Measurements from ENCODE around the gene HOXB5. TPM values are rescaled to one million over a fixed set of nuclear protein-coding genes. Genes with fewer than 3 reads are reported as not detected.

Gene HOXB5
- total RNA-seq, 1 donor from 2014 or later: 0.07 TPM

DNA sequence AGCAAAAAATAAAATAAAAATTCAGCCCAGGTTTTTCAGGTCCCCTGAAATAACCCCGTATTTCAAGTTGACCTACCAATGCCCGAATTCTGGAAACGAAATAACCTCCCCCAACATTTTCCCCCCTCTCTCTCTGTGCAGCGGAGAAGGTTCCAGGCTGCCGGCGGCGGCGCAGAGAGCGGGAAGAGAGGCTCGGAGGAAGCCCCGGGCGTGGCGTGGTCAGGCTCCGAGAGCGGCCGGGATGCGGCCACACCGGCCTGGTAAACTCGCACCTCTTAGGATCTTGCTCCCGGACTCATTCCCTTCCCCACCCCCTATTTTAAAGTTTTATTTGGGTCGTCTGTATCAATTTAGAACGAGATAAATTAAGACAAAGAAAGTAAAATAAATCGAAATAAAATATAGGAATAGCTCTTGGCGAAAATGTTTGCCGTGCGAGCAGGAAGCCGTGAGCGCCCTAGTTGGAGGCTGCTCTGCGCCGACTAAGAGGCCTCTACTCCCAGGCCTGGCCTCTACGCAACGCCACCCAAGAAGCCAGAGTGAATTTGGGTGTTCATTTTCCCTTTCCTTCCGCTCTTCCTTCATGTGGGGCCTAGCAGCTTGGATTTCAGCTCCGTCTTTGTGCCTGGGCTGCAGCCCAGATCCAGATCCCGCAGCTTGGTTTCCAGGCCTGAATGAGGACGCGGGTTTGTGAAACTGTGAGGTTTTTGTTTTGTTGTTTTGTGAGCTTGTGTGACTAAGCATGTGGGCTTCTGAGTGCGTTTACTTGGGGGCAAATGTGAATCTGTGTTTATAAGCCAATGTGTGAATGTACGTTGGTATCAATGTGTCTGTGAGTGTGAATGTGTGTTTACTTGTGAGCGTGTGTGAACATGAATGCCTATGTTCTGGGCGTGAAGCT lies 12.7 kb upstream of the HOXB5 start:
- intact Hi-C loops (cut with micrococcal nuclease): no loop called here

- intact Hi-C loops (cut with micrococcal nuclease): no loop called here
Observed at GRCh38 chr17:48605409-48605919, 11.9 kb upstream of the HOXB5 start.

- intact Hi-C loops (cut with micrococcal nuclease): no loop called here
Observed at GRCh38 chr17:48604770-48605329, 11.3 kb upstream of the HOXB5 start, which contains the start of gene HOXB6. HOXB6 (minus strand) TSS chr17:48604986; CDS start chr17:48598150, 6,836 bp downstream.

GRCh38 chr17:48603959-48604769 lies 10.6 kb upstream of the HOXB5 start:
- intact Hi-C loops (cut with micrococcal nuclease): no loop called here

- intact Hi-C loops (cut with micrococcal nuclease): no loop called here
Observed at GRCh38 chr17:48601539-48602425, 8.2 kb upstream of the HOXB5 start.

- intact Hi-C loops (cut with micrococcal nuclease): no loop called here
Observed at GRCh38 chr17:48601207-48601538, 7.6 kb upstream of the HOXB5 start.

- intact Hi-C loops (cut with micrococcal nuclease): no loop called here
Observed at GRCh38 chr17:48600244-48601098, 6.9 kb upstream of the HOXB5 start.

DNA sequence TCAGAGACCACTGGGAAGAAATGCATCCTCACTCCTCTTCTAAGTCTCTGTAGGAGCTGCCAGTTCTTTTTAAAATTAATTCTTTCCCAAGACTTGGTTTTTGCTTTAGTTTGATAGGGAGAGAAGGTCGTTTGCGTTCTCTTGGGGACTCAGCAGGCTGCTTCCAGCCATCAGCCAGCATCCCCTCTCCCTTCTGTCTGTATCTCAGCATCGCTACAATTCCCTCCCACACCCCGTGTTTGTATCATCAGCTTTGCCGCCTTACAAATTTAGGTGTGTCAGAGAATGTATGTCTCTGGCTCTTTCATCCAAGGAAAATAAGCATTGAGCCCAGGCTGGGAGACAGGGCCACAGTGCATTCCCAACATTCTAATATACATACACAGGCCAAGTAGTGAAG lies 5.8 kb upstream of the HOXB5 start:
- intact Hi-C loops (cut with micrococcal nuclease): loop anchor here (10.0 kb wide), 2 partner anchors 295 to 445 kb away; no protein-coding TSS in a partner anchor

GRCh38 chr17:48598736-48599135 lies 5.2 kb upstream of the HOXB5 start:
- intact Hi-C loops (cut with micrococcal nuclease): loop anchor here (10.0 kb wide), 2 partner anchors 294 to 444 kb away; no protein-coding TSS in a partner anchor

- intact Hi-C loops (cut with micrococcal nuclease): loop anchor here (2.0 to 10.0 kb wide), 3 partner anchors 15 to 443 kb away; no protein-coding TSS in a partner anchor
Observed at GRCh38 chr17:48597778-48598631, 4.4 kb upstream of the HOXB5 start.

- intact Hi-C loops (cut with micrococcal nuclease): loop anchor here (2.0 to 10.0 kb wide), 3 partner anchors 15 to 443 kb away; no protein-coding TSS in a partner anchor
Observed at GRCh38 chr17:48597528-48597777, 3.9 kb upstream of the HOXB5 start.

DNA sequence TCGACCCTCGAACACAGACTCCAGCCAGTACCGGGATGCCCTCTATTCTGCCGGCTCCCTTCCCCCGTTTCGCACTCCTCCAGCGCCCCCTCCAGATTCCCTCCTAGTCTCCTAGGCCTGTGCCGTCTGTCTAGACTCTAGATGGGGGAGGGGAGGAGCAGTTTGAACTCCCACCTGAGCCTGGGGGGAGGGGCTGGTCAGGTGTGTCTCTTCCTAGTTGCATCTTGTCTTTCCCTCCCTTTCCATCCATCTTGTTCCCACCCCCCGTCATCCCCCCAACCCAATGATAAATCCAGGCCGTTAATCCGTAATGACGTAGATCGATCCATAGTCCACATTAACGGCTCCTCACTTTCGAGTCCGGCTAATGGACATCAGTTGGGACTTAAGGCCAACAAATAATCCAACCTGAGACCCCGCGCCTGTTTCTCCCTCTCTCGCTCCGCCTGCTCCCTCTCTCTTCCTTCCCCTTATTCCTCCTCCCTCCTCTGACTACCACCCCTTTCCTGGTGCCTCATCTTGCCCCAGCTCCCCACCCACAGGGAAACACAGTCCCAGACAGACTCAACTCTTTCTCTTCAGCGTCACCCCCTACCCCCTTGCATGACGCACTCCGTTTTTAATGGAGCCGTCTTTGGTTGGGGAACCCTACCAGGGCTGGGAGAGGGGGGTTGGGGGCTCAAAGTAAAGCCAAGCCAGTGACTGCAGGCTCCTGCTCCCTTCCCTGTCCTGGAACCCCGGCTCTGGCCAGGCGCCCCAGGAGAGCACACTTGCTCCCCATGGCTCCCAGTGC lies 3.4 kb upstream of the HOXB5 start:
- intact Hi-C loops (cut with micrococcal nuclease): loop anchor here (2.0 to 10.0 kb wide), 3 partner anchors 16 to 442 kb away; no protein-coding TSS in a partner anchor

GRCh38 chr17:48596000-48596734 lies 2.6 kb upstream of the HOXB5 start:
- intact Hi-C loops (cut with micrococcal nuclease): loop anchor here (2.0 to 10.0 kb wide), 3 partner anchors 17 to 441 kb away; no protein-coding TSS in a partner anchor

GRCh38 chr17:48595278-48595999 lies 1.9 kb upstream of the HOXB5 start:
- intact Hi-C loops (cut with micrococcal nuclease): loop anchor here (10.0 kb wide), 2 partner anchors 291 to 441 kb away; no protein-coding TSS in a partner anchor

GRCh38 chr17:48594538-48595277 lies 1.1 kb upstream of the HOXB5 start:
- intact Hi-C loops (cut with micrococcal nuclease): loop anchor here (1.0 to 10.0 kb wide), 4 partner anchors 258 to 440 kb away; no protein-coding TSS in a partner anchor
